GM19397 (cell line): ENCODE results near the gene PLXNA2.

Experiments used
- ATAC-seq: cut with Tn5 transposase; IDR thresholded peaks from one replicate; pipeline ENCODE4 v1.9.1; 2021; ENCODE audit warnings: mild to moderate bottlenecking, moderate library complexity; ENCODE audit not compliant: unreplicated experiment

Gene PLXNA2

DNA sequence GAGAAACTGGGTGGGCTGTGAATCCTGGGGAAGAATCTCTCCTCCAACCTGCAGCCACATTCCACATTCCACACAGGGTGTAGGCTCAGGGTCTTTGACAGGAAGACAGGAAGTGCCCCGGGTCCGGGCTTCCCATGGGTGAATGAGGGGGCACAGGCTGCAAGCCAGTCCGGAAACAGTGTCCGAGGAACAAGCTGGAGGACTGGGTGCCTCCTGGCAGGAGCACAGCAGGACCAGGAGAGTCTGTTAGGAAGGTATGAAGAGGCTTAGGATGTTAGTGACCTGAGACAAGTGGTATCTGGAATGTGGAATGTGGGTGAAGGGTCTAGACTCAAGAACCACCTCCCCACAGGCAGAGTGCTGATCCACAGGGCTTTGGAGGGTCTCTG is 212.3 kb downstream of the PLXNA2 start:
- ATAC-seq = no peak

GRCh38 chr1:208031316-208031931 is 212.8 kb downstream of the PLXNA2 start:
- ATAC-seq = no peak

DNA sequence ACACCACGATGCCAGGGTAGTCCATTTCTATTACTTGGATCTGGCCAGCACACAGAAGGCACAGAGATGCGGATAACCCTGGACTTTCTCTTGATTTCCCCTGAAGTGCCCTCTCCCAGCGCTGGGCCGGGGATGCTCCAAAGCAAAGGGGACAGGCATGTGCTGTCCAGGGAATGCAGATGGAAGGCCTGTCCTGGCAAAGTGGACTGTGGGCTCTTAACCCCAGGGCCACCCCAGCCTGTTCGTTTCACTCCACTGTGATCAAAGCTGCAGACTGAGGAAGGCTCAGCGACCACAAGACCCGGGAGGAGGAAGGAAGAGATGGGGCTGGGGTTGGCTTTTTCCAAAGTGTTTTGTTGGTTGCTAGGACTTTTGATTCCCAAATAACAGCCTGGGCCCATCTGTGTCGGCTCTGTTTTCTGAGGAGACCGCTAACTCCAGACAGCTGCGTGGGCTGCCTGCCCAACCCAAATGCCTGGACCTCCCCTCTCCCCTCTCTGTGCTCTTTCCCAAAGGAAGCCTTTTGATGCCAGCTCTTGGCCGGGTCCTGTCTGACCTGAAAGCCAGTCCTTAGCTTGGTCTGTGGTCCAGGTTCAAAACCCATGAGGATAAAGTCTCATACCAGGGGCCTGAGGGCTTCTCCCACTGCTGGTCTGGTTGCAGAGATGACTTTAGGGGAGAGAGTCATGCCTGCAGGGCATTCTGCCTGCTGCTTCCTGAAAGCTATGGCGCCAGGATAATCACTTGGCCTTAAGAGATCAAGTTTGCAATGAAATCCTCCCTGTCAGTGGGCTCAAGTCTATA is 213.7 kb downstream of the PLXNA2 start:
- no peak for ATAC-seq

DNA sequence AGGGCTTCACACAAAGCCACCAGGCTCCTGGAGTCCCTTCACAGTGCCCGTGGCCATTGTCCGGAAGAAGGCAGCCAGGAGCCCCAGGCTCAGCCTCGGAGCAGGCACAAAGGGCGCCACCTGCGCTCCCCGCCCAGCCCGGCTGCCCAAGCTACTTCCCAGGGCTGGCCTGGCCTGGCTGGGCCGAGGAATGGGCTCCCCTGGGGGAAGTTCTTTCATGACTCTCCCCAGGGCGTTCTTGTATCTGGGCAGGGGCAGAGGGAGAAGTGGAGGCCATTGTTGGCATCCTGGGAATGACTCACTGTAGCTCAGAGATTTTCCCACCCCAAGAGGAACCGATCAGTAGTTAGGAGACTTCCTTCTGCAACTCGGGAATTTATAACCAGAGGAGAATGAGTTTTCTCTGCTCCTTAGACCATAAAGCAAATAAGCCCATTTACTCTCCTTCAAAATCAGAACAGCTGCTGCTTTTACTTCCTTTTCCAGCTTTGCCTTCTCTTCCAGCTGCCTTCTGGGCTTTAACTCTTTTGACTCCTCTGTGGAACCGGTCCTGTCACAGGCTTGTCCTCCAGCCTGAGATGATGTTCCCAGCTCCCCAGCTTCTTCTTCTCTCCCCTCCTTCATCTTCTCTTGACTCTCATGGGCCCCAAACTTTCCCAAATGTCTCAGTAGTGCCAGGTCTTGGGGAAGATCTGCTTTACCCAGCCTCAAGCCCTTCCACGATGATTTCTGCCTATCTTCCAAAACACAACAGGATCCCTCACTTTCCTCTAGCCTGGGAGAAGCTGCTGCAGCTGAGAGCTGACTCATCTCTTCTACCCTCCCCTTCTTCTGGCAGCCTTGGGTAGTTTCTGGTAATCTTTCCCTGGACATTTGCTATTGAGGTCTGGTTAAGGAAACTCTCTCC is 214.6 kb downstream of the PLXNA2 start:
- no peak for ATAC-seq

- no peak for ATAC-seq
Observed at GRCh38 chr1:208028526-208028925, 215.7 kb downstream of the PLXNA2 start.

DNA sequence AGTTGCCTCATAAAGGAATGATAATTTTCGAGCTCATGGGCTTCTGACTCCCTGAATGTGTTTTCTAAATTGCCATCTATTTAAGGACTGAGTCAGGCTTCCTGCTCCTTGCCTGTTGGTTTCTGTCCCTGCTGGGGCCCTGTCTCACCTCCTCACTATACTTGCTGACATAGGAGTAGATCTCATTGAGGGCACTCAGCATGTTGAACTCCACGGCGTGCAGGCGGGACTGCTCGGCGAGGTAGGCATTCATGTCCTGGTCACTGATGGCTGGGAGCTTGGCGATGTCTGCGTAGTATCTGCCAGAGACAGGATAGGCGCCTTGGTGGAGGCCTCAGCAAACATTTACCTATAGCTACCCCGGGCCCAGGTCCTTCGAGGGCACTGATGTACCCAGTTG is 216.3 kb downstream of the PLXNA2 start:
- no peak for ATAC-seq

- no peak for ATAC-seq
Observed at GRCh38 chr1:208026880-208027438, 217.2 kb downstream of the PLXNA2 start.

- no peak for ATAC-seq
Observed at GRCh38 chr1:208025031-208025430, 219.2 kb downstream of the PLXNA2 start.

- no peak for ATAC-seq
Observed at GRCh38 chr1:208024406-208024805, 219.8 kb downstream of the PLXNA2 start.

DNA sequence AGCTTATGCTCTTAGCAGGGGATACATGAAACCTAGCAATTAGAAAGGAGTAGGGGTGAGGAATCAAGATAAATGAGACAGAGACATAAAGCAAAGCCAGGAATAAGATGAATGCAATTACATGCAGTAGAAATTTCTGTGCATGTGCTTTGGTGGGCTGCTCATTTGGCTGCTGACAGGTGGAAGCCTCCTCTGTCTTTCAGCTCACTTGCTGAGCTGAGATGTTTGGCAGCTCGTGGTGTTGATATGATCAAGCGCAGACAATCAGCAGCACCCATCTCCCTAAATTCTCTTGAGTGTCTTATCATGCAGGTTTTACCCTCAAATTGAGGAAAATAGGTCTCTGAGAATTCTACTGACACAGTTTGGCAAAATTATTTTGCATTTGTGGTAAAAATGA is 224.9 kb downstream of the PLXNA2 start:
- no peak for ATAC-seq

- ATAC-seq = no peak
Observed at GRCh38 chr1:208015255-208015654, 228.9 kb downstream of the PLXNA2 start.

DNA sequence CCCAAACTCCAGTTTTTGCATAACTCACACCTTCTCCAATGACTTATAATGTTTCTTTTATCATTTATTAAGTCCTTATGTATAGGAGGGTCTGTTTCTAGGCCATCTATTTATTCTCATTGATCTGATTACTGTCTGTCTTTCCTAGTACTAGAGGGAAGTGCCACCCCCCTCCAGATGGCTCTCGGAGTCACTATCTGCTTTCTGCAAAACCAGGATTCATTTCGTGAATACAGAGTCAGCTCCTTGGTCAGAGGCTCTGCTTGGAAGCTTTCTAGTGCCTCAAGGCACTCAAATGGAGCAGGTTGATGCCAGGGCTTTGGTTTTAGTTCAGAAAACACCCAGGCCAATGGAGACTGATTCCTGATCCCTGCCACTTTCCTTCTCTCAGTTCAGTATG is 231.0 kb downstream of the PLXNA2 start:
- ATAC-seq = no peak

DNA sequence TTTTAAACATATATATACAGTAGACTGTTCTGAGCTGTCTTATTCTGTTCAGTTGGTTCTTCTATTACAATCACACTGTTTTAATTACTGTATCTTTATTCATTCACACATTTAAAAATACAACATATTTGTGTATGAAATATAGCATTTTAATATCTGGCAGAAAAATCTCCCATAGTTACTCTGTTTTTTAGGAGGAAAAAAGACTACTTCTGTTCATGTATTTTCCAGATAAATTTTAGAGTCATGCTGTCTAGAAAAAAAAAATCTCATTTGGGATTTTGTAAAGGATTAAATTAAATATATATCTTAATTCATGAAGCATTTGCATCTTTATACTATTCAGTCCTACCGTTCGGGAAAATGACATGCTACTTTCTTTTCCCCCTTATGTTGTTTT is 231.5 kb downstream of the PLXNA2 start:
- ATAC-seq = no peak

DNA sequence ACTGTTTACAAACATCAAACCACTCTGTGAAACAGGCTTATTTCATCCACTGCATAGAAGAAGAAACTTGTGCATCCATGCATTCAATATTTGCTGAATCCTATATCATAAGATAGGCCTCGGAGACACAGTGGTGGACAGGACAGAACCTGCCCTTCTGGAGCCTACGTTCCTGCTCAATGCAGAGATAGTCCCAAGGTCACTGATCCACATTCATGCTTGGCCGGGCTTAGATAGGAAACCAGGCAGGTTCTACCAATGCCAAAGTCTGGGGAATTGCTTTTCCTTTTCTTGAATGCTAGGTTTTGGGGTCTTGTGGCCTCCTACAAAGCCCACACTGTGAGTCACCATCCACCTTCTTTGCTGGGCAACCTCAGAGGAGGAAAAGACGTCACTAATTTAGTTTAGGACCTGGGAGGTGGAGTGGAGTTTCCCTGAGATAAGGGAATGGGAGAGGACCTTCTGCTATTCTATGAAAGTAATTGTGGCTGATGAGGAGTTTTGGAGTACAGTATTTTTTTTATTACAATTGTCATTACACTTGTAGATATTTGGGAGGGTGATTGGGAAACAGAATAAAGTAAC is 233.6 kb downstream of the PLXNA2 start:
- ATAC-seq = no peak

DNA sequence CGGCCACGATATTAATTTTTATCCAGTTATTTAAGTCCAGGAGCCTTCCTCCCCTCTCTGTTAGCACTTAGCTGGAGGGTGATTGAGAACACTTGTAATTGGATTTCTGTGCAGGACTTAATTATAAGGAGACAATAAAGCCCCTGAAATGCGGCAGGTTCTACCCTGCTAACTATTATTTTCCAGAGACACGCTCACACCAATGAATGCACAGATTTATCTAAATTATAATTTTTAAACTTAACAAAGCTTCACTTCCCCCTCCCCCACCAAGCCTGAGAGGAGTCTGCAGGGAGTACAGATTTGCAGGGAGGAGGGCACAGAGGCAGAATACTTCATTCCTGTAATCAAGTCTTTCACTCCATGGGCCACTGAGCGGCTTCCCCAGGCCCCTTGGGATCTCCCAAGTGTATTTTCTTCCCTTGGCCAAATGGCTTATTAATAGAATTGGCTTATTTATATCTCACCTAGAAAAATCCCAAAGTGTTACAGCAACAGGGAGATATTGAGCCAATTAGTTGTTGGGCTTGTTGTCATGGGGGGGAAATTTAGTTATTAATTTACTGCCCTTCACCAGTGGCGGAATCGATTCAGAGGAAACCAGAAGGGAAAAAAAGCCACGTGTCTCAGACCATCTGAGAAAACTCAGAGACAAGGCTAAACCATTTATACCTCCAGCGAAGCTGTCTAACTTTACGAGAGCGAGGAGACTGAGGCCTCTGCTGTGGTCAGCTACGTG is 234.3 kb downstream of the PLXNA2 start:
- no peak for ATAC-seq

DNA sequence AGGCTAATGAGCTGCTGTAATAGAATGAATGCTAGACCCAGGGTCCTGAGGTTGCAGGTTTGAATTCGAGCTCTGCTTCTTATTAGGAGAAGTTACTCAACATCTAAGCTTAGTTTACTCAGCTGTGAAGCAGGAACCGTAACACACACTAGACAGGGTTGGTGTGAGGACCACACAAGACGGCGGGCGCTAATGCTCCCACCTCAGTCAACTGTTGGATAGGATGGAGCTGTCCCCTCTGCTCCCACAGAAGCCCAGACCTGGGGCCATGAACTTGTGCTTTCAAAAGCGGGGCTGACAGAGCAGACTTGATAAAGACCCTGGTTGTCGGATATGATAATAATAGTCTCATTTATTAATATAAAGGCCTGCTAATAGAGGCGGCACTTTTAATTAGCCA is 234.9 kb downstream of the PLXNA2 start:
- ATAC-seq = no peak

GRCh38 chr1:208008534-208008933 is 235.7 kb downstream of the PLXNA2 start:
- ATAC-seq = no peak

- ATAC-seq = no peak
Observed at GRCh38 chr1:208007938-208008342, 236.2 kb downstream of the PLXNA2 start.

GRCh38 chr1:208007319-208007937 is 236.8 kb downstream of the PLXNA2 start:
- ATAC-seq = no peak
